Osteoblast (primary cell): ENCODE measurements around the gene SLC25A11. TPM values are rescaled to one million over a fixed set of nuclear protein-coding genes. Genes with fewer than 3 reads are reported as not detected.

ENCODE experiments used
- DNase-seq: peaks from one replicate; pipeline ENCODE4 v3.0.0; 2011; ENCODE audit warnings: low spot score, mixed read lengths; ENCODE audit not compliant: insufficient read length; ENCODE audit errors: missing footprints
- H2AFZ ChIP-seq: 2 replicates; pipeline ENCODE4 v1.6.0; 2011; ENCODE audit warnings: mild to moderate bottlenecking, low read length
- H3K27ac ChIP-seq: 2 replicates; pipeline ENCODE4 v1.5.1; 2011; ENCODE audit warnings: mild to moderate bottlenecking, low read depth, low read length, moderate library complexity
- H3K27me3 ChIP-seq: 2 replicates; pipeline ENCODE4 v1.6.0; 2012; ENCODE audit warnings: mild to moderate bottlenecking, control low read depth, inconsistent platforms, low read length, moderate library complexity; ENCODE audit not compliant: insufficient read depth
- H3K36me3 ChIP-seq: 2 replicates; pipeline ENCODE4 v1.5.1; 2011; ENCODE audit warnings: mild to moderate bottlenecking, low read length, control low read depth, moderate library complexity; ENCODE audit not compliant: insufficient read depth
- H3K4me1 ChIP-seq: 2 replicates; pipeline ENCODE4 v1.5.1; 2011; ENCODE audit warnings: mild to moderate bottlenecking, low read length, control low read depth, moderate library complexity; ENCODE audit not compliant: insufficient read depth
- H3K4me2 ChIP-seq: 2 replicates; pipeline ENCODE4 v1.6.0; 2011; ENCODE audit warnings: mild to moderate bottlenecking, low read length; ENCODE audit not compliant: insufficient read depth
- H3K4me3 ChIP-seq: fragments of 200-600 bp; sonication (generic); 3 replicates; pipeline ENCODE4 v1.5.1; 2012; ENCODE audit warnings: mild to moderate bottlenecking, low read length, inconsistent platforms; ENCODE audit not compliant: insufficient read depth
- H3K79me2 ChIP-seq: 2 replicates; pipeline ENCODE4 v1.6.0; 2012; ENCODE audit warnings: mild to moderate bottlenecking, low read length, control low read depth, inconsistent platforms; ENCODE audit not compliant: insufficient read depth
- H3K9me3 ChIP-seq: 2 replicates; pipeline ENCODE4 v1.5.1; 2011; ENCODE audit warnings: low read depth, low read length, control low read depth
- H4K20me1 ChIP-seq: 2 replicates; pipeline ENCODE4 v1.6.0; 2012; ENCODE audit warnings: mild to moderate bottlenecking, low read length, control low read depth; ENCODE audit not compliant: insufficient read depth
- CTCF ChIP-seq: IDR thresholded peaks from 2 replicates; pipeline ENCODE4 v1.5.1; 2011; ENCODE audit warnings: mild to moderate bottlenecking, low read depth, low read length, moderate library complexity; ENCODE audit errors: extremely low read depth
- total RNA-seq: library from RNA; depleted of rRNA; stranded (reverse); fragments of >200 nt; gene quantifications from 2 replicates; pipeline ENCODE4 v1.2.3, GENCODE V29; 2012

SLC25A11 gene
- total RNA-seq, 1 donor, result 47.4 TPM

DNA sequence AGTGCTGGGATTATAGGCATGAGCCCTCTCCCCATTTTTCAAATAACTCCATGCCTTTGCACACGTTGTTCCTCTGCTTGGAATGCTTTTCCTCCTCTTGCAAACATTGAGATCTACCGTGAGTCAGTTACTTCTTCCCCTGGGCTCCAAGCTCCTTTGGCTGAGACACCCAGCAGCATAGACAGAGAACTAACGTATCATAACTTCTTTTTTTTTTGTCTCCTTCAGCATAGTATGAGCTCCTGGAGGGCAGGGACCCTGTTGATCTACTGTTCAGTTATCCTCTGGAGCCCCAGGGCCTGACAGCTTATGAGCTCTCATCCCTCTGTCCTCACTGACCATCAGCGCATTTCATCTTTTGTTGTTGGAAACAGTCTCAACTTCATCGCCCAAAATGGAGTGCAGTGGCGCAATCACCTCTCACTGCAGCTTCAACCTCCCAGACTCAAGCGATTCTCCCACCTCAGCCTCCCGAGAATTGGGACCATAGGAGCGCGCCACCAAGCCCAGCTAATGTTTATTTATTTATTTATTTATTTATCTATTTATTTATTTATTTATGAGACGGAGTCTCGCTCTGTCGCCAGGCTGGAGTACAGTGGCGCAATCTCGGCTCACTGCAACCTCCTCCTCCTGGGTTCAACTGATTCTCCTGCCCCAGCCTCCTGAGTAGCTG lies 25.6 kb upstream of the SLC25A11 start:
- DNase-seq, result peak; percentile 39
- H2AFZ ChIP-seq, result no peak overlapping the region
- H3K79me2 ChIP-seq, result peaks cover 11% of the 10 kb centered on the region
- TF ChIP-seq CTCF, result no peak
- no peaks in the 10 kb centered on the region for H4K20me1 ChIP-seq
- no peak overlapping the region for H3K4me2 ChIP-seq
- no peaks in the 10 kb centered on the region for H3K27me3 ChIP-seq
- H3K36me3 ChIP-seq, result peaks cover 14% of the 10 kb centered on the region
- H3K27ac ChIP-seq, result no peak overlapping the region
- peaks cover 34% of the 10 kb centered on the region for H3K4me1 ChIP-seq
- H3K9me3 ChIP-seq, result no peaks in the 10 kb centered on the region
- H3K4me3 ChIP-seq, result no peak overlapping the region

DNA sequence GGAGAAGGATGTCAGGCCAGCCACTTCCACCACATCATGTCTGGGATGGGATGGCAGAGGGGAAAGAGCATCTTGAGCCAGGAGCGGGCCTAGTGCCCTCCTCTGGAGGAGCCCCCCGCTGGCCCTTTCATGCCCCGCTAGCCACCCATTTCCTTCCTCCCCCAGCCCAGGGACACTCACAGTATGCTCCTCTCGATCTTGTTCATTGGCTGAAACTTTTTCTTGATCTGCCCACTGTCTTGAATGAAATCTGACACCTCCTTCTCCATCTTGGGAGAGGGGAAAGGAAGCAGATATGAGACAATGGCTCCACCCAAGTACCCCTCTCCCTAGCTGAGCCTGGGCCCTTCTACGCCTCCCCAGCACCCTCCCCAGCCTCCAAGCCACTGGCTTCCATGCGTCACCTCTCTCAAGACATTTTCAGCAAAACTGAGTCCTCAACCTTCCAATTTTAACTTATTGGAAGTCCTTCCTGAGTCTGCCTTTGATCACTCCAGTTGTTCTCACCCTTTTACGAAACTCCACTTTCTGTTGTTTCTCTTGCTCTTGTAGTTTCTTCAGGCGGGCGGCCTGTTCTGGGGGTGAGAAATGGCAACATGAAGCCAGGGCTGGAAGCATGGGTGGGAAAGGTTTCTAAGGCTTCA lies 20.6 kb upstream of the SLC25A11 start:
- Histone ChIP-seq H3K4me1 (no peaks in the 10 kb centered on the region), H3K9me3 (no peaks in the 10 kb centered on the region), H3K27ac (no peak overlapping the region), H3K79me2 (peaks cover 4% of the 10 kb centered on the region), H3K36me3 (peaks cover 20% of the 10 kb centered on the region), H2AFZ (no peak overlapping the region), H3K4me2 (no peak overlapping the region), H3K27me3 (no peaks in the 10 kb centered on the region), H4K20me1 (no peaks in the 10 kb centered on the region), H3K4me3 (no peak overlapping the region)
- DNase-seq, result peak; percentile 69
- TF ChIP-seq CTCF, result no peak

DNA sequence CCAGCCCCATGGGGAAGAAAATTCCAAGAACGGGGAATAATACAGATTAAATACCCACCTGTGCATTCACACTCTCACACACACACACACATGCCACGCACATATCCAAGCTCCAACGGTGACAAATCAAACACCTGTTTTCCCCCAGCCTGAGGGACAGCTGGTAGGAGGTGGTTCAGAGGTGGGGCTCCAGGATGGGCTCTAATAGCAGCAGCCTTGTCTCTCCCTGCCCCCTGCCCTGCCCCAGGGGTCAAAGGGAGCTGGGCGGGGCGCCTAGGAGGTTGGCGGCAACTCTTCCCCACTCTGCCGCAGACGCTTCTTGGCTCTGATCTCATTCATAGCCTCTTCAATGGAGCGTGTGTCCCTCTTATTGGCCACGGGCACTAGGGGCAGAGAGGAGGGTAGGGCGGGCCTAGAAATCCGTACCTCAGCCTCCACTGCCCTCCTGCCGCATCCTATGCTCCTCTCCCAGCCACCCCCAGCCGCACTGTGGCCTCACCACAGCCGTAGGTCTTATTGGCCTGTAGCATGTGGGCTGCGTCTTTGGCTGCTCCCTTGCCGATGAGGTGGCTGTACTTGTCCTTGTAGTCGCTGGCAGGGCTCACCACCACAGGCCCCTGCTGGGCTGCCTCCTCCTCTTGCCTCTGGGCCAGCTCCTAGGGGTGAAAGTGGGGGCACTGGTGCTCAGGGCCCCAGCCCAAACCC lies 19.6 kb upstream of the SLC25A11 start:
- no peaks in the 10 kb centered on the region for H3K27me3 ChIP-seq
- H3K27ac ChIP-seq, result no peak overlapping the region
- H3K36me3 ChIP-seq, result peaks cover 20% of the 10 kb centered on the region
- DNase-seq, result peak; percentile 25
- no peaks in the 10 kb centered on the region for H3K79me2 ChIP-seq
- H2AFZ ChIP-seq, result no peak overlapping the region
- no peaks in the 10 kb centered on the region for H3K9me3 ChIP-seq
- peaks cover under 1% of the 10 kb centered on the region for H3K4me1 ChIP-seq
- H3K4me2 ChIP-seq, result no peak overlapping the region
- no peak overlapping the region for H3K4me3 ChIP-seq
- no peaks in the 10 kb centered on the region for H4K20me1 ChIP-seq
- TF ChIP-seq CTCF, result no peak

DNA sequence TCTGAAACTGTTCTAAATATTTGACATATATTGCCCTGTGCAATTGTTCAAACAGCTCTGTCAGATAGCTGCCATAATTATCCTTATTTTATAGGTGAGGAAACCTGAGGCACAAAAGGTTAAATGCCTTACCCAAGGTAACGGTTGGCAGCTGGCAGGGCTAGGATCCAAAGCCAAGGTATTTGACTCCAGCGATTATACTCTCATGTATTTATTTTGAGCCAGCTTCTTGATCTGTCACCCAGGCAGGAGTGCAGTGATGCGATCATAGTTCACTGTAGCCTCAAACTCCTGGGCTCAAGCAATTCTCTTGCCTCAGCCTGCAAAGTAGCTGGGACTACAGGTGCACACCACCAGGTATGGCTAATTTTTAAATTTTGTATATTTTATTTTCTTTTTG lies 18.3 kb upstream of the SLC25A11 start:
- DNase-seq, result peak; percentile 37
- no peak overlapping the region for H2AFZ ChIP-seq
- peaks cover 14% of the 10 kb centered on the region for H3K4me1 ChIP-seq
- H3K27ac ChIP-seq, result no peak overlapping the region
- no peaks in the 10 kb centered on the region for H3K79me2 ChIP-seq
- H3K36me3 ChIP-seq, result peaks cover 20% of the 10 kb centered on the region
- TF ChIP-seq CTCF, result no peak
- H3K9me3 ChIP-seq, result no peaks in the 10 kb centered on the region
- H3K4me3 ChIP-seq, result no peak overlapping the region
- H4K20me1 ChIP-seq, result no peaks in the 10 kb centered on the region
- H3K27me3 ChIP-seq, result no peaks in the 10 kb centered on the region
- H3K4me2 ChIP-seq, result no peak overlapping the region
